DND-41 (cell line): Measurements from ENCODE around the gene WDR77.

Source experiments
- ATAC-seq: fragments of 200-7000 bp; cut with Tn5 transposase; 3 replicates; pipeline ENCODE4 v1.9.1; 2021; ENCODE audit warnings: low read depth; ENCODE audit not compliant: insufficient read depth
- DNase-seq: peaks from one replicate; pipeline ENCODE4 v3.0.0-alpha.2; 2020
- H2AFZ ChIP-seq: 2 replicates; pipeline ENCODE4 v1.6.0; 2012; ENCODE audit warnings: low read depth, low read length
- H3K27ac ChIP-seq: 2 replicates; pipeline ENCODE4 v1.5.1; 2012; ENCODE audit warnings: low read length, inconsistent platforms
- H3K27me3 ChIP-seq: fragments of 200-600 bp; sonication (generic); 2 replicates; pipeline ENCODE4 v1.6.0; 2012; ENCODE audit warnings: low read length, mild to moderate bottlenecking, inconsistent platforms; ENCODE audit not compliant: insufficient read depth, poor library complexity
- H3K36me3 ChIP-seq: 2 replicates; pipeline ENCODE4 v1.5.1; 2012; ENCODE audit warnings: low read length, inconsistent platforms; ENCODE audit not compliant: insufficient read depth
- H3K4me1 ChIP-seq: 2 replicates; pipeline ENCODE4 v1.5.1; 2012; ENCODE audit warnings: mild to moderate bottlenecking, low read length; ENCODE audit not compliant: insufficient read depth
- H3K4me2 ChIP-seq: 2 replicates; pipeline ENCODE4 v1.6.0; 2012; ENCODE audit warnings: mild to moderate bottlenecking, moderate library complexity, low read length, inconsistent platforms; ENCODE audit not compliant: insufficient read depth
- H3K4me3 ChIP-seq, 2 experiments: fragments of 200-600 bp in 1 of 2; shearing (Covaris generic) in 1 of 2; 2 replicates each; pipeline ENCODE4 v1.5.1; 2012 to 2016; ENCODE audit warnings: inconsistent platforms in 2 of 2, low read length in 2 of 2, mild to moderate bottlenecking in 2 of 2, low read depth in 1 of 2, moderate library complexity in 1 of 2
- H3K79me2 ChIP-seq: 2 replicates; pipeline ENCODE4 v1.6.0; 2012; ENCODE audit warnings: low read length, inconsistent platforms; ENCODE audit not compliant: insufficient read depth
- H3K9ac ChIP-seq: 2 replicates; pipeline ENCODE4 v1.6.0; 2012; ENCODE audit warnings: low read depth, mild to moderate bottlenecking, inconsistent platforms, low read length, moderate library complexity
- H3K9me3 ChIP-seq: 2 replicates; pipeline ENCODE4 v1.5.1; 2012; ENCODE audit warnings: low read length, moderate library complexity, mild to moderate bottlenecking, inconsistent platforms; ENCODE audit not compliant: insufficient read depth, severe bottlenecking
- H4K20me1 ChIP-seq: 2 replicates; pipeline ENCODE4 v1.6.0; 2012; ENCODE audit warnings: low read length; ENCODE audit not compliant: insufficient read depth
- CTCF ChIP-seq: IDR thresholded peaks from 2 replicates; pipeline ENCODE4 v1.5.1; 2012; ENCODE audit warnings: borderline replicate concordance, low read length, moderate library complexity, mild to moderate bottlenecking; ENCODE audit not compliant: poor library complexity, severe bottlenecking; ENCODE audit errors: extremely low read depth
- EZH2 ChIP-seq: IDR thresholded peaks from 3 replicates; pipeline ENCODE4 v1.6.1; 2012; ENCODE audit warnings: borderline replicate concordance, low read depth, mild to moderate bottlenecking, moderate library complexity, low read length, inconsistent platforms; ENCODE audit not compliant: severe bottlenecking

WDR77 gene

GRCh38 chr1:111486431-111486830 lies 37.4 kb upstream of the WDR77 start:
- no peak for ATAC-seq
- no peak overlapping the region for H3K4me2 ChIP-seq

GRCh38 chr1:111484391-111485026 lies 35.5 kb upstream of the WDR77 start:
- Histone ChIP-seq H2AFZ (no peak overlapping the region), H3K9ac (no peak overlapping the region), H3K36me3 (no peaks in the 10 kb centered on the region), H3K9me3 (no peaks in the 10 kb centered on the region), H3K79me2 (no peaks in the 10 kb centered on the region), H3K4me3 (no peak overlapping the region), H4K20me1 (no peaks in the 10 kb centered on the region), H3K4me1 (no peaks in the 10 kb centered on the region), H3K4me2 (no peak overlapping the region), H3K27ac (no peak overlapping the region), H3K27me3 (no peaks in the 10 kb centered on the region)
- TF ChIP-seq EZH2 (no peak), CTCF (no peak)
- no peak for ATAC-seq
- no peak for DNase-seq

More at GRCh38 chr1:111486431-111486830, 37.4 kb upstream of the WDR77 start:
- Histone ChIP-seq H3K36me3 (no peaks in the 10 kb centered on the region), H3K4me3 (no peak overlapping the region), H3K79me2 (no peaks in the 10 kb centered on the region), H3K4me1 (no peaks in the 10 kb centered on the region), H3K27me3 (no peaks in the 10 kb centered on the region), H3K9ac (no peak overlapping the region), H3K27ac (no peak overlapping the region), H2AFZ (no peak overlapping the region), H3K9me3 (no peaks in the 10 kb centered on the region), H4K20me1 (no peaks in the 10 kb centered on the region)
- TF ChIP-seq EZH2 (no peak), CTCF (no peak)
- no peak for DNase-seq

- Histone ChIP-seq H3K9ac (no peak overlapping the region), H3K4me3 (no peak overlapping the region)
These were observed 34.8 kb upstream of the WDR77 start for GRCh38 chr1:111483876-111484275.

More at GRCh38 chr1:111483876-111484275, 34.8 kb upstream of the WDR77 start:
- Histone ChIP-seq H3K9me3 (no peaks in the 10 kb centered on the region), H3K4me2 (no peak overlapping the region), H3K79me2 (no peaks in the 10 kb centered on the region), H3K27ac (no peak overlapping the region), H3K27me3 (no peaks in the 10 kb centered on the region), H3K36me3 (no peaks in the 10 kb centered on the region), H2AFZ (no peak overlapping the region), H3K4me1 (no peaks in the 10 kb centered on the region), H4K20me1 (no peaks in the 10 kb centered on the region)
- ATAC-seq, result no peak
- no peak for DNase-seq
- no peak for TF ChIP-seq CTCF
- TF ChIP-seq EZH2, result no peak
